Activated B cell treated with CpG ODN at 0.5 μM for 24 hours (primary cell): ENCODE results near the gene SCARB2. TPM values are rescaled to one million over a fixed set of nuclear protein-coding genes. Genes with fewer than 3 reads are reported as not detected.

Experiments
- ATAC-seq: fragments of 200-7000 bp; cut with Tn5 transposase; one replicate; pipeline ENCODE4 v1.10.0; 2021; ENCODE audit warnings: low read depth, mild to moderate bottlenecking, moderate library complexity
- CTCF ChIA-PET: fragments of 350-600 bp; sonication (Branson Sonifier 250); formaldehyde crosslinking; loops from one replicate; lab custom pipeline; 2021; ENCODE audit warnings: antibody characterized with exemption; lab: Charles Lee
- POLR2A ChIA-PET: fragments of 350-600 bp; sonication (Branson Sonifier 250); formaldehyde crosslinking; loops from one replicate; lab custom pipeline; 2021; ENCODE audit warnings: antibody characterized with exemption; lab: Charles Lee
- DNase-seq: peaks from one replicate; pipeline ENCODE4 v3.0.0; 2022
- H3K27ac Mint-ChIP-seq: one replicate; pipeline ENCODE4 v1.8.0; 2020; ENCODE audit warnings: mixed read lengths
- H3K27me3 Mint-ChIP-seq: one replicate; pipeline ENCODE4 v1.8.0; 2021; ENCODE audit warnings: mixed read lengths
- H3K36me3 Mint-ChIP-seq: one replicate; pipeline ENCODE4 v1.8.0; 2021; ENCODE audit warnings: low read depth, mixed read lengths
- H3K4me1 Mint-ChIP-seq: one replicate; pipeline ENCODE4 v1.8.0; 2021; ENCODE audit warnings: mixed read lengths
- H3K4me3 Mint-ChIP-seq: one replicate; pipeline ENCODE4 v1.8.0; 2020; ENCODE audit warnings: mild to moderate bottlenecking, mixed read lengths
- H3K9me3 Mint-ChIP-seq: one replicate; pipeline ENCODE4 v1.8.0; 2020; ENCODE audit warnings: mixed read lengths
- CTCF ChIP-seq: fragments of 200-600 bp; IDR thresholded peaks from one replicate; pipeline ENCODE4 v1.8.0; 2022; ENCODE audit warnings: antibody characterized with exemption, mild to moderate bottlenecking
- intact Hi-C: fragments of 100-400 bp; cut with micrococcal nuclease; formaldehyde crosslinking; loops from one replicate; pipeline ENCODE4 v1.15.1; 2024
- total RNA-seq: library from RNA; stranded (reverse); gene quantifications from 2 replicates; pipeline ENCODE4 v1.2.3, GENCODE V29; 2022

Gene SCARB2
- total RNA-seq, 1 donor from 2014 or later: 21.8 TPM

- Mint-ChIP-seq H3K9me3 (peaks cover 17% of the 10 kb centered on the region), H3K27ac (no peak overlapping the region), H3K4me1 (no peaks in the 10 kb centered on the region), H3K4me3 (no peak overlapping the region), H3K27me3 (no peaks in the 10 kb centered on the region), H3K36me3 (no peaks in the 10 kb centered on the region)
- no peak for TF ChIP-seq CTCF
- POLR2A ChIA-PET: no interaction called here
- intact Hi-C loops: no loop called here
- no peak for ATAC-seq
- CTCF ChIA-PET: no interaction called here
- DNase-seq: no peak
Measured at GRCh38 chr4:76235915-76236314, 22.3 kb upstream of the SCARB2 start.

GRCh38 chr4:76235407-76235806 is 21.8 kb upstream of the SCARB2 start:
- Mint-ChIP-seq H3K27me3 (no peaks in the 10 kb centered on the region), H3K4me3 (no peak overlapping the region), H3K36me3 (no peaks in the 10 kb centered on the region), H3K27ac (no peak overlapping the region), H3K9me3 (peaks cover 12% of the 10 kb centered on the region), H3K4me1 (no peaks in the 10 kb centered on the region)
- TF ChIP-seq CTCF: no peak
- DNase-seq: no peak
- POLR2A ChIA-PET: no interaction called here
- CTCF ChIA-PET: no interaction called here
- no peak for ATAC-seq
- intact Hi-C loops: no loop called here

- no peak for TF ChIP-seq CTCF
- intact Hi-C loops: no loop called here
- no peak overlapping the region for H3K27ac Mint-ChIP-seq
- DNase-seq (no peak), ATAC-seq (no peak)
- ChIA-PET POLR2A (no interaction called here), CTCF (no interaction called here)
- H3K4me1 Mint-ChIP-seq: no peaks in the 10 kb centered on the region
- H3K9me3 Mint-ChIP-seq: peaks cover 6% of the 10 kb centered on the region
- no peak overlapping the region for H3K4me3 Mint-ChIP-seq
- H3K36me3 Mint-ChIP-seq: no peaks in the 10 kb centered on the region
- peaks cover under 1% of the 10 kb centered on the region for H3K27me3 Mint-ChIP-seq
Measured at GRCh38 chr4:76234679-76235044, 21.0 kb upstream of the SCARB2 start.

GRCh38 chr4:76233967-76234678 is 20.5 kb upstream of the SCARB2 start:
- no peaks in the 10 kb centered on the region for H3K4me1 Mint-ChIP-seq
- no peak for ATAC-seq
- POLR2A ChIA-PET: no interaction called here
- H3K27ac Mint-ChIP-seq: no peak overlapping the region
- peaks cover 8% of the 10 kb centered on the region for H3K9me3 Mint-ChIP-seq
- TF ChIP-seq CTCF: no peak
- CTCF ChIA-PET: no interaction called here
- peaks cover 2% of the 10 kb centered on the region for H3K36me3 Mint-ChIP-seq
- intact Hi-C loops: no loop called here
- no peak for DNase-seq
- H3K4me3 Mint-ChIP-seq: no peak overlapping the region
- H3K27me3 Mint-ChIP-seq: peaks cover 4% of the 10 kb centered on the region

- Mint-ChIP-seq H3K4me1 (no peaks in the 10 kb centered on the region), H3K27me3 (peaks cover 4% of the 10 kb centered on the region), H3K4me3 (no peak overlapping the region), H3K9me3 (peaks cover 14% of the 10 kb centered on the region), H3K27ac (no peak overlapping the region), H3K36me3 (peaks cover 5% of the 10 kb centered on the region)
- CTCF ChIA-PET: no interaction called here
- intact Hi-C loops: no loop called here
- POLR2A ChIA-PET: no interaction called here
- DNase-seq (no peak), ATAC-seq (no peak)
- TF ChIP-seq CTCF: no peak
Measured at GRCh38 chr4:76233529-76233928, 19.9 kb upstream of the SCARB2 start.
